Breast epithelium (tissue), 4 donors: Measurements from ENCODE around the gene CLMN. TPM values are rescaled to one million over a fixed set of nuclear protein-coding genes. Genes with fewer than 3 reads are reported as not detected.

Experiments used
- DNase-seq, 2 donors: peaks; one replicate each; pipeline ENCODE4 v3.0.0-alpha.2; 2019; ENCODE audit warnings: low spot score in 2 of 2
- H3K27ac ChIP-seq, 2 donors: fragments of 200-600 bp; sonication (generic) in 1 of 2; one replicate each; pipeline ENCODE4 v1.5.1; 2016 to 2019; ENCODE audit warnings: mild to moderate bottlenecking in 1 of 2
- H3K27me3 ChIP-seq, 2 donors: fragments of 200-600 bp; sonication (generic) in 1 of 2; one replicate each; pipeline versions ENCODE4 v1.5.1 to v1.6.0; 2017 to 2019; ENCODE audit warnings: control low read depth in 1 of 2, mild to moderate bottlenecking in 1 of 2
- H3K36me3 ChIP-seq: fragments of 200-600 bp; one replicate; pipeline ENCODE4 v1.5.1; 2019
- H3K4me1 ChIP-seq, 2 donors: fragments of 200-600 bp; sonication (generic); one replicate each; pipeline ENCODE4 v1.5.1; 2016 to 2019; ENCODE audit warnings: control low read depth in 1 of 2
- H3K4me3 ChIP-seq, 3 donors: fragments of 200-600 bp; sonication (generic); 1 replicate in 2 of 3; 2 replicates in 1 of 3; pipeline ENCODE4 v1.5.1; 2016 to 2019; ENCODE audit warnings: mild to moderate bottlenecking in 3 of 3, moderate library complexity in 2 of 3
- H3K9me3 ChIP-seq, 2 donors: fragments of 200-600 bp; sonication (generic) in 1 of 2; one replicate each; pipeline ENCODE4 v1.5.1; 2016 to 2019; ENCODE audit warnings: control low read depth in 1 of 2
- POLR2A ChIP-seq: fragments of 450-650 bp; IDR thresholded peaks from one replicate; pipeline ENCODE4 v1.6.1; 2016; ENCODE audit warnings: antibody characterized with exemption, mild to moderate bottlenecking, moderate library complexity
- POLR2AphosphoS5 ChIP-seq, 3 donors: sonication (generic); formaldehyde crosslinking; IDR thresholded peaks; one replicate each; pipeline ENCODE4 v1.6.1; 2017; ENCODE audit warnings: antibody characterized with exemption in 3 of 3
- intact Hi-C: fragments of 100-400 bp; cut with DNase I; formaldehyde crosslinking; loops from one replicate; pipeline ENCODE4 v1.15.1; 2023; ENCODE audit warnings: low total_unique reads
- total RNA-seq, 3 donors: library from RNA; depleted of rRNA; stranded (reverse); fragments of >200 nt; gene quantifications; one replicate each; pipeline ENCODE4 v1.1.0, GENCODE V29; 2016
- TF ChIP-seq, protein P1 (sequence below), 3 donors: fragments of 450-650 bp; IDR thresholded peaks; one replicate each; pipeline ENCODE4 v1.5.1; 2016 to 2017; ENCODE audit warnings: antibody characterized with exemption in 3 of 3, mild to moderate bottlenecking in 3 of 3, moderate library complexity in 3 of 3

The CLMN gene
- total RNA-seq, 3 donors from 2014 or later, result 23.7 to 73.6 (median 48.5) TPM

DNA sequence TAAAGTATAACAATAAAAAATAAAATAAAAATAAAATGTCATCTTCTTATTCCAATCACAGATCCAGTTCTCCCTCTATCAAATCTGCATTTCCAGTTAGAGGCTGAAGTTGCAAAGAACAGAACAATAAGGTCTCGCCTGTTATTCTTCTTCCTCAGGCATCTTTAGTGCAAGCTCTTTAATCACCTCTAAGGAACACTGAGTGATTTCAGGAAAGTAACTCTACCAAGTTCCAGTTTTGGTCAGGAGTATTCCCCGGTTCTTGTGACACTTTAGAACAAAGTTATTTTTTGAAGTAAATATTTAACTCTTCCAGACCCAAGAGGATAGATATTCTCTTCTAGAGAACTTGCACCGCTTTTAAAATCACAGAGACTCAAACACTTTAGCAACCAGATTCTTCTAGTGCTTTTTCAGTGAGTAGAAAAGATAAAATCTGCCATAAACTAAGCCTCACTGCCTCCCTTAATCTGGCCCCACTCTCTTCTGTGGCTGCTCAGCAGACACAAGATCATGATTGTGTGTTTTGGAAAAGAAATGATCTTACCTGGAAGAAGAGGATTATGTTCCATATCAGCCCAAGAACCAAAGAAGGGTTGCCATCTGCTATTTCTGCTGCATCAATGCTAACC, 104.5 kb downstream of the CLMN start:
- no peaks in the 10 kb centered on the region for H3K36me3 ChIP-seq
- DNase-seq, result no peak
- H3K27ac ChIP-seq, result no peak overlapping the region
- no peak overlapping the region for H3K4me3 ChIP-seq
- H3K4me1 ChIP-seq, result no peaks in the 10 kb centered on the region
- H3K27me3 ChIP-seq, result no peaks in the 10 kb centered on the region
- TF ChIP-seq POLR2AphosphoS5 (IDR thresholded peaks at IDR 0.05) (no peak), POLR2A (no peak)
- TF ChIP-seq, protein P1, sequence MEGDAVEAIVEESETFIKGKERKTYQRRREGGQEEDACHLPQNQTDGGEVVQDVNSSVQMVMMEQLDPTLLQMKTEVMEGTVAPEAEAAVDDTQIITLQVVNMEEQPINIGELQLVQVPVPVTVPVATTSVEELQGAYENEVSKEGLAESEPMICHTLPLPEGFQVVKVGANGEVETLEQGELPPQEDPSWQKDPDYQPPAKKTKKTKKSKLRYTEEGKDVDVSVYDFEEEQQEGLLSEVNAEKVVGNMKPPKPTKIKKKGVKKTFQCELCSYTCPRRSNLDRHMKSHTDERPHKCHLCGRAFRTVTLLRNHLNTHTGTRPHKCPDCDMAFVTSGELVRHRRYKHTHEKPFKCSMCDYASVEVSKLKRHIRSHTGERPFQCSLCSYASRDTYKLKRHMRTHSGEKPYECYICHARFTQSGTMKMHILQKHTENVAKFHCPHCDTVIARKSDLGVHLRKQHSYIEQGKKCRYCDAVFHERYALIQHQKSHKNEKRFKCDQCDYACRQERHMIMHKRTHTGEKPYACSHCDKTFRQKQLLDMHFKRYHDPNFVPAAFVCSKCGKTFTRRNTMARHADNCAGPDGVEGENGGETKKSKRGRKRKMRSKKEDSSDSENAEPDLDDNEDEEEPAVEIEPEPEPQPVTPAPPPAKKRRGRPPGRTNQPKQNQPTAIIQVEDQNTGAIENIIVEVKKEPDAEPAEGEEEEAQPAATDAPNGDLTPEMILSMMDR (IDR thresholded peaks at IDR 0.05), result no peak
- intact Hi-C loops, result no loop called here
- H3K9me3 ChIP-seq, result no peaks in the 10 kb centered on the region

DNA sequence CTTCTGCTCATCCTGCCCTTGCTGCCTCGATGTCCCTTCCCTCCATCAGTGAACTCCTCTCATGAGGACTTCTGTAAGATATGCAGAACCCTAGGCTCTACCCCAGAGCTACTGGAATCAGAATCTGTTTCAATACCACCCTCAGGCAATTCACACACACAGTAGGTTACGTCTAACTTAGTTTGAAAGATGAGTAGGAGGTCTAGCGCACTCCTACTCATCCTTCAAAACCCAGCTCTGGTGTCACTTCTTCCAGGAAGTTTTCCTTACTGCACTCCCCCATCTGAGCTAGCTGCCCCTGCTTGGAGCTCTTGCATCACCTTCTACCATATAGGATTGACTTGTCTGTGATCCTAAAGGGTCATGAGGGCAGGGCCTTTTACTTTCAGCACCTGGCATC, 105.9 kb downstream of the CLMN start:
- Histone ChIP-seq H3K4me1 (no peaks in the 10 kb centered on the region), H3K27me3 (no peaks in the 10 kb centered on the region), H3K27ac (no peak overlapping the region), H3K36me3 (no peaks in the 10 kb centered on the region), H3K9me3 (no peaks in the 10 kb centered on the region), H3K4me3 (no peak overlapping the region)
- TF ChIP-seq POLR2A (no peak), POLR2AphosphoS5 (IDR thresholded peaks at IDR 0.05) (no peak)
- TF ChIP-seq, protein P1 (IDR thresholded peaks at IDR 0.05), result no peak
- DNase-seq, result no peak
- intact Hi-C loops, result no loop called here

DNA sequence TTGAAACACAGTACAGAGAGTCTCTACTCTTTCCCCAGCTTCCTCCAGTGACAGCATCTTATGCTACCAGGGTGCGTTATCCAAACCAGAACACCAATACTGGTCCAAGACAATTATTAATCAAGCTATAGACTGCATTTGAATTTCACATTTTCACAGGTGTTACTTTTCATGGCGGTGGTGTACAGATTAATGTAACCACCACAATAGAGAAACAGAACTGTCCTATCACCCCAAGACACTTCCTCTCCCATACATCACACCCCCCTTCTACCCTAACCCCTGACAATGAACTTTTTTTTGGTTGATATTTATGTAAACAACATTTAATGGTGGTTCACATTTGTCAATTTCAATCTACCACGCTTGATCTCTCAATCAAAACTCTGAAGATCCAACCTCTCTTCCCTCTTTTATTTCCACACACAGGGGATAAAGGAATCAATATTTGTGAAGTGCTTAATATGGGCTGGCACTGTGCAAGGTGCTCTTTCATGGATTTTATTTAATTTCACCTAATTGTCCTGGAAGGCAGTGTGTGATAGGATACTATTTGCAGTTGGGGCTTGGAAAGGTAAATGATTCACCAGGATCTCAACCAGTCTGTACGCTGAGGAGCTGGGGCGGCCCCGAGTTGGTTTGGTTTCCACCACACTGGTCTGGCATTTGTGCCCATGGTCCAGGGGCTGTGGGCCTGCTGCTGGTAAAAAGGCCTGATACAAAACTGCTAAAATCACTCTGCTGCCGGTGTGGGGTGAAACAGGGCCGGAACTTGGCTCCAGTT, 107.8 kb downstream of the CLMN start:
- no peak overlapping the region for H3K27ac ChIP-seq
- no peak overlapping the region for H3K4me3 ChIP-seq
- DNase-seq, result no peak
- intact Hi-C loops, result no loop called here
- H3K9me3 ChIP-seq, result no peaks in the 10 kb centered on the region
- H3K36me3 ChIP-seq, result no peaks in the 10 kb centered on the region
- no peaks in the 10 kb centered on the region for H3K4me1 ChIP-seq
- TF ChIP-seq POLR2A, result no peak
- no peak for TF ChIP-seq POLR2AphosphoS5 (IDR thresholded peaks at IDR 0.05)
- TF ChIP-seq, protein P1 (IDR thresholded peaks at IDR 0.05), result no peak
- no peaks in the 10 kb centered on the region for H3K27me3 ChIP-seq

DNA sequence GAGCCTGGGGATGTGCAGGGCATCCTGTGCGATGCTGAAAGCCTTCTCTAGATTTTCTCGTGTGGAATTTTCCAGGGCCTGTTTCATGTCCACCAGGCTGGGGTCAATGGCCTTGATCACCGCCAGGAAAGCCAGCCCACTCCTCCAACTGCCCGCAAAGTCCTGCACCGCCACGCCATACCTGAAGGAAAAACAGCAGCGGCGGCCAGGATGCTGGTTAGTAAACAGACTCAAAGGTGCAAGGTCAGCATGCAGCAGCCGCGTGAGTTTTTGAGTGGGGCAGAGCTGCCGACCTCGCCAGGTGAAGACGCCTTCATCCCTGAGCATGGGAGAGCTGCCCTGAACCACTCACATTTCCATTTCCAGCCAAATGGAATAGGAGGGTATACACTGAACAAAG, 109.0 kb downstream of the CLMN start:
- intact Hi-C loops, result no loop called here
- TF ChIP-seq POLR2AphosphoS5 (IDR thresholded peaks at IDR 0.05) (no peak), POLR2A (no peak)
- TF ChIP-seq, protein P1 (IDR thresholded peaks at IDR 0.05), result no peak
- H3K27ac ChIP-seq, result no peak overlapping the region
- H3K27me3 ChIP-seq, result no peaks in the 10 kb centered on the region
- no peaks in the 10 kb centered on the region for H3K9me3 ChIP-seq
- H3K4me1 ChIP-seq, result no peaks in the 10 kb centered on the region
- no peak overlapping the region for H3K4me3 ChIP-seq
- no peak for DNase-seq
- H3K36me3 ChIP-seq, result no peaks in the 10 kb centered on the region

DNA sequence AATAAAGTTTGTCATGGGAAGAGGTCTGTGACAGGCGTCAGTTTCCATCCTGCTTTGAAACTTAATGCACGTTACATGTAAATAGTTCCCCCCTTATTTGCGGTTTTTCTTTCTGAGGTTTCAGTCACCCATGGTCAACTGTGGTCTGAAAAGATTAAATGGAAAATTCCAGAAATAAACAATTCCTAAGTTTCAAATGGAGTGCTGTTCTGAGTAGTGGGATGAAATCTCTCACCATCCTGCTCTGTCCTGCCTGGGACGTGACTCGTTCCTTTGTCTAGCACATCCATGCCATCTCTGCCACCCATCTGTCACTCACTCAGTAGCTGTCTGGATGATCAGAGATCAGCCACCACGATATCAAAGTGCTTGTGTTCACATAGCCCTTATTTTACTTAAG, 111.1 kb downstream of the CLMN start:
- TF ChIP-seq, protein P1 (IDR thresholded peaks at IDR 0.05), result no peak
- TF ChIP-seq POLR2A, result no peak
- no peak for TF ChIP-seq POLR2AphosphoS5 (IDR thresholded peaks at IDR 0.05)
- Histone ChIP-seq H3K4me1 (no peaks in the 10 kb centered on the region), H3K4me3 (no peak overlapping the region), H3K27ac (no peak overlapping the region), H3K36me3 (peaks cover 5% of the 10 kb centered on the region), H3K27me3 (no peaks in the 10 kb centered on the region), H3K9me3 (peaks cover 0 to 9% of the 10 kb centered on the region in 2 donors)
- DNase-seq, result no peak
- intact Hi-C loops, result no loop called here
